ENCODE results near the gene ETS1. TPM values are rescaled to one million over a fixed set of nuclear protein-coding genes. Genes with fewer than 3 reads are reported as not detected.
A peak's percentile ranks its signal among the peaks of the same experiment; 100 is the strongest.

The ETS1 gene
- total RNA-seq, 1 experiment from 2014 or later, result 82.0 TPM

DNA sequence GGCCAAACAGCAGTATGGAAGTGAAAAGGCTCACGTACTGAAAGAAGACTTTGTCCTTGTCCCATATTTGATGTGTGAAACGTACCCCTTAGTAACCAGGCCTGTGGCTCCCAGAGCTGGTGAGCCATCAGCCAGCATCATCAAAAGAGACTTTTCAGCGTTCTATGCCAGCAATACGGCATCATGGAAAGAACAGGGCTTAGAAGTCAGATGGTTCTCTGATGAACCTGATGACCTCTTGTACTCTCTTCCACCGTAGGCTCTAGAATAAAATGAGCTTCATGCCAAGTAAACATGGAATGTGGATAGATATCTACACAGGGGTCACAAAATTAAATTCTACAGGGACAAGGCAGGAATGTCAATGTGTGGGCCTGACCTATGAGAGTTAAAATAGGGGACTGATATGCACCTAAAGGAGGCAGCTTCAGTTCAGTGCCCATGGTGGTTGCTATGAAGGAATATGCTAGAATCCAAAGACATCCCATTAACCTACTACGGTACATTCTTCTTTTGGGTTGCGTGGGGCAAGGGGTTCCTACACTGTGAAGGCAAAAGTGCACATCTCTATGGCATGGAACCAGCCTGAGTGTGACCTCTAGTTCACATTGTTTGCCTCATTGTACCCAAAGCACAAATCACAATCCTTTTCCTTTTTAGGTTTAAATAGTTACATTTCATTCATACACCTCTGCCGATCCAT is 130.6 kb downstream of the ETS1 start:
- TF ChIP-seq, protein P1, sequence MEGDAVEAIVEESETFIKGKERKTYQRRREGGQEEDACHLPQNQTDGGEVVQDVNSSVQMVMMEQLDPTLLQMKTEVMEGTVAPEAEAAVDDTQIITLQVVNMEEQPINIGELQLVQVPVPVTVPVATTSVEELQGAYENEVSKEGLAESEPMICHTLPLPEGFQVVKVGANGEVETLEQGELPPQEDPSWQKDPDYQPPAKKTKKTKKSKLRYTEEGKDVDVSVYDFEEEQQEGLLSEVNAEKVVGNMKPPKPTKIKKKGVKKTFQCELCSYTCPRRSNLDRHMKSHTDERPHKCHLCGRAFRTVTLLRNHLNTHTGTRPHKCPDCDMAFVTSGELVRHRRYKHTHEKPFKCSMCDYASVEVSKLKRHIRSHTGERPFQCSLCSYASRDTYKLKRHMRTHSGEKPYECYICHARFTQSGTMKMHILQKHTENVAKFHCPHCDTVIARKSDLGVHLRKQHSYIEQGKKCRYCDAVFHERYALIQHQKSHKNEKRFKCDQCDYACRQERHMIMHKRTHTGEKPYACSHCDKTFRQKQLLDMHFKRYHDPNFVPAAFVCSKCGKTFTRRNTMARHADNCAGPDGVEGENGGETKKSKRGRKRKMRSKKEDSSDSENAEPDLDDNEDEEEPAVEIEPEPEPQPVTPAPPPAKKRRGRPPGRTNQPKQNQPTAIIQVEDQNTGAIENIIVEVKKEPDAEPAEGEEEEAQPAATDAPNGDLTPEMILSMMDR (IDR thresholded peaks at IDR 0.05; ENCODE audit: unreplicated experiment), result no peak
- BruUV-seq (replicated peaks), result no TSS peak
- ChIA-PET POLR2A (no interaction called here), CTCF (interaction anchor here (0.6 to 0.7 kb wide), 3 partner anchors 10 to 286 kb away, joined by 3 to 4 read pairs (median 4); no protein-coding TSS in a partner anchor)
- no peaks in the 10 kb centered on the region for H3K27me3 Mint-ChIP-seq (ENCODE audit: insufficient read depth, unreplicated experiment)
- H3K27ac Mint-ChIP-seq (ENCODE audit: low read depth, unreplicated experiment), result no peak overlapping the region
- H3K36me3 Mint-ChIP-seq (ENCODE audit: insufficient read depth, unreplicated experiment), result peaks cover 8% of the 10 kb centered on the region
- H3K4me3 Mint-ChIP-seq (ENCODE audit: unreplicated experiment), result no peak overlapping the region
- peaks cover 17% of the 10 kb centered on the region for H3K4me1 Mint-ChIP-seq (ENCODE audit: insufficient read depth, unreplicated experiment)
- intact Hi-C loops (cut with micrococcal nuclease), result loop anchor here (10.0 kb wide), 1 partner anchor 432 kb away; no protein-coding TSS in a partner anchor
- DNase-seq (ENCODE audit: unreplicated experiment), result no peak
- H3K9me3 Mint-ChIP-seq (ENCODE audit: unreplicated experiment), result no peaks in the 10 kb centered on the region

DNA sequence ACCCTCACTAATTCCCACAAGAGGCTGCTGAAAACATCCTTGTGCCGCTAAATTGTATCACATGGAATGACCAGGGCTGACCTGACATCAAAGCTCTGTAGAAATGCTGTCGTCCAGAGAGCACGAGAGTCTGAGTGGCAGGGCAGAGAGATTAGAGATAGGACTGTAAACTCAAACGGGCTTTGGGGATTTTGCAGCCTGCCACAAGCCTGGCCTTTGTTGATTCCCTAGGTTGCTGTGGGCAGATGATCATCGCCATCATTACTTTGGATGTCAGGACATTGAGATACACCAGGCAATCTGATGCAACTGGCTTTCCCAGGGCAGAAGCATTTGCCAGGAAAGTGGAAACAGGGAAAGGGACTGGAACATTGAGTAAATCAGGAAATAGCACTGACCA is 131.6 kb downstream of the ETS1 start:
- H3K4me1 Mint-ChIP-seq (ENCODE audit: insufficient read depth, unreplicated experiment), result peaks cover 17% of the 10 kb centered on the region
- H3K27me3 Mint-ChIP-seq (ENCODE audit: insufficient read depth, unreplicated experiment), result no peaks in the 10 kb centered on the region
- no peak for DNase-seq (ENCODE audit: unreplicated experiment)
- no peak overlapping the region for H3K27ac Mint-ChIP-seq (ENCODE audit: low read depth, unreplicated experiment)
- ChIA-PET CTCF (no interaction called here), POLR2A (no interaction called here)
- H3K9me3 Mint-ChIP-seq (ENCODE audit: unreplicated experiment), result no peaks in the 10 kb centered on the region
- BruUV-seq (replicated peaks), result no TSS peak
- no peak overlapping the region for H3K4me3 Mint-ChIP-seq (ENCODE audit: unreplicated experiment)
- intact Hi-C loops (cut with micrococcal nuclease), result loop anchor here (10.0 kb wide), 1 partner anchor 431 kb away; no protein-coding TSS in a partner anchor
- H3K36me3 Mint-ChIP-seq (ENCODE audit: insufficient read depth, unreplicated experiment), result peaks cover 6% of the 10 kb centered on the region
- TF ChIP-seq, protein P1 (IDR thresholded peaks at IDR 0.05; ENCODE audit: unreplicated experiment), result no peak

DNA sequence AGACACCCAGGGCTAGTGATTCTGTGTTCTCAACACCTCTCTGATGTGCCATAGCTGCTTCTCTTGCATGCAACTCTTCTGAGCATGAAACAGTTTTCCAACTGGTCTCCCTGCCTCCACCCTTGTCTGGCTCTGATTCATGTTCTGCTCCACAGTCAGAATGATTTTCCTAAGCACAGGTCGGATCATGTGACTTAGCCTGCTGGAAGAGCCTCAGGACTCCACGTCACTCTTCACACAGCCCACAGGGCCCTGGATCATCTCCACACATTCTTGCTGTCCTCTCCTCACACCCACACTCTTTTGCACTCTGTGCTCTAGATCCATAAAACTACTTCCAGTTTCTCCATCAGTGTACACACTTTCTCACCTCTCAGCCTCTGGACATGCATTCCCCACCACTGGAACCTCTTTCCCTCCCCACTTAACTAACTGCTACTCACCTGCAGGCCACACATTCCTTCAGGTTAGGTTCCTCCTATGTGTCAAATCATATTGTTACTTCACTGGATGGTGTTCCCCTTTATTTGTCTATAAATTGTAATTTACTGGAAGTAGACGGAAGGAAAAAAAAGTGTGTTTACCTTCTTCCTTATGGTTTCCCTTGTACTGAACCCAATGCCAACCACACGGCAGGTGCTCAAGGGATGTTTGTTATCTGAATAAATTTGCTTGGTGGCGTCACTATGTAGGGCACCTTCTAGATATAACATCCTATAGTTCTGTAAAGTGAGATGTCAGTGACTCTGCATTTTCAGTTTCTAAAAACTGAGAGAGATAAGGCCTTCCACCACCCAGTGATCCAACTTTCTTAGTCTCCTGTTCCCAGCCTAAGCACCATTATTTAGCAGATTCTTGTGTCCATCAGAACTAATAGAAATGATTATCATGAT is 133.7 kb downstream of the ETS1 start:
- ChIA-PET POLR2A (interaction anchor here (1.2 kb wide), 1 partner anchor 34 kb away, joined by 6 read pairs; no protein-coding TSS in a partner anchor), CTCF (interaction anchor here (1.2 to 1.8 kb wide), 2 partner anchors 177 to 282 kb away, joined by 3 to 5 read pairs; no protein-coding TSS in a partner anchor)
- H3K4me3 Mint-ChIP-seq (ENCODE audit: unreplicated experiment), result no peak overlapping the region
- intact Hi-C loops (cut with micrococcal nuclease), result loop anchor here (10.0 kb wide), 1 partner anchor 429 kb away; no protein-coding TSS in a partner anchor
- H3K27me3 Mint-ChIP-seq (ENCODE audit: insufficient read depth, unreplicated experiment), result no peaks in the 10 kb centered on the region
- peaks cover 6% of the 10 kb centered on the region for H3K36me3 Mint-ChIP-seq (ENCODE audit: insufficient read depth, unreplicated experiment)
- peak overlapping the region; percentile 14 for H3K27ac Mint-ChIP-seq (ENCODE audit: low read depth, unreplicated experiment)
- TF ChIP-seq, protein P1 (IDR thresholded peaks at IDR 0.05; ENCODE audit: unreplicated experiment), result no peak
- BruUV-seq (replicated peaks), result no TSS peak
- H3K4me1 Mint-ChIP-seq (ENCODE audit: insufficient read depth, unreplicated experiment), result peaks cover 21% of the 10 kb centered on the region
- no peaks in the 10 kb centered on the region for H3K9me3 Mint-ChIP-seq (ENCODE audit: unreplicated experiment)
- DNase-seq (ENCODE audit: unreplicated experiment), result peak; percentile 76
